ENCODE results near the gene UBASH3B. TPM values are rescaled to one million over a fixed set of nuclear protein-coding genes. Genes with fewer than 3 reads are reported as not detected.

The UBASH3B gene
- total RNA-seq, 1 donor from 2014 or later, result 8.5 TPM

DNA sequence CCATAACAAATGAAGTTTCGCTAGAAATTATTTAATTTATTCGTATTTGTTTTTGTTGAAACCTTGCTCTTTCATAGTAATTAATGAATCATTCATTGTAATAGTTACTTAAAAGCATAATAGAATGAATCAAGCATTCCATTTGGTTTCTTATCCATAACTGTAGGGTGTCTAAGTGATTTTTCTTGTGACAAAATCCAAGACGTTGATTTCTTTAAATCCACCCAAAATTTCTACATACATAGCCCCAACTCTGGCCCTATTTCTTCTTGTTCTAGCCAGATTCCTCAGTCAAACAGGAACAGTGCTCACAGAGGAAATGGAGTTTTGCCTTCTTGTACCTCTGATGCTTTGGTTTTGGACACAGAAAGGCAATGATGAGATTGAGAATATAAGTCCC, 25.5 kb downstream of the UBASH3B start:
- TF ChIP-seq CTCF (IDR thresholded peaks at IDR 0.05), result no peak
- intact Hi-C loops (cut with DNase I), result no loop called here
- Histone ChIP-seq H3K4me3 (no peak overlapping the region), H3K9me3 (no peaks in the 10 kb centered on the region), H3K4me1 (no peaks in the 10 kb centered on the region), H3K27me3 (no peaks in the 10 kb centered on the region), H3K27ac (no peak overlapping the region), H3K36me3 (no peaks in the 10 kb centered on the region)
- DNase-seq (ENCODE audit: low spot score in 2 of 2), result no peak

GRCh38 chr11:122681735-122682134, 26.2 kb downstream of the UBASH3B start:
- Histone ChIP-seq H3K36me3 (no peaks in the 10 kb centered on the region), H3K27me3 (no peaks in the 10 kb centered on the region), H3K9me3 (no peaks in the 10 kb centered on the region), H3K27ac (no peak overlapping the region), H3K4me1 (no peaks in the 10 kb centered on the region), H3K4me3 (no peak overlapping the region)
- DNase-seq (ENCODE audit: low spot score in 2 of 2), result no peak
- TF ChIP-seq CTCF (IDR thresholded peaks at IDR 0.05), result no peak
- intact Hi-C loops (cut with DNase I), result no loop called here

DNA sequence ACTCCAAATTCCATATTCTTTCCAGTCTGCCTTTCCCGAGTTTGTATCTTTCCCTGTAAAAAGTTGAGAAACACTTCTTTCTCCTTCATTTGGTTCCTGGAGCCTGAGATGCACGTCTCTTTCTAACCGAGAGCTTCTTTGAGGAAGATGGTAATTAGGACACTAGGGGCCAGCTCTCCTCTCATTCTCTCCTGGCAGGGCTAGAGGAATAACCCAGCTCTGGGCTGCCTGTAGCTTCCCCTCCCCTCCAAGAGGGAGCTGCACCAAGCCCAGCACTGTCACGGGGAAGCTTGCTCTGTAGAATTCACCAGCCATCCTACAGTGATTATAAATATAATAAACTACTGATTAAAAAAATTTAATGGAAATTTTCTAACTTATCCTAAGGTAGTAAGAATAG, 26.9 kb downstream of the UBASH3B start:
- no peaks in the 10 kb centered on the region for H3K9me3 ChIP-seq
- H3K27ac ChIP-seq, result no peak overlapping the region
- H3K4me1 ChIP-seq, result no peaks in the 10 kb centered on the region
- intact Hi-C loops (cut with DNase I), result no loop called here
- no peak for DNase-seq (ENCODE audit: low spot score in 2 of 2)
- TF ChIP-seq CTCF (IDR thresholded peaks at IDR 0.05), result no peak
- H3K36me3 ChIP-seq, result no peaks in the 10 kb centered on the region
- H3K4me3 ChIP-seq, result no peak overlapping the region
- H3K27me3 ChIP-seq, result no peaks in the 10 kb centered on the region

GRCh38 chr11:122685041-122685440, 29.5 kb downstream of the UBASH3B start:
- Histone ChIP-seq H3K9me3 (no peaks in the 10 kb centered on the region), H3K27me3 (no peaks in the 10 kb centered on the region), H3K27ac (no peak overlapping the region), H3K4me1 (no peaks in the 10 kb centered on the region), H3K4me3 (no peak overlapping the region), H3K36me3 (no peaks in the 10 kb centered on the region)
- DNase-seq (ENCODE audit: low spot score in 2 of 2), result no peak
- no peak for TF ChIP-seq CTCF (IDR thresholded peaks at IDR 0.05)
- intact Hi-C loops (cut with DNase I), result no loop called here

DNA sequence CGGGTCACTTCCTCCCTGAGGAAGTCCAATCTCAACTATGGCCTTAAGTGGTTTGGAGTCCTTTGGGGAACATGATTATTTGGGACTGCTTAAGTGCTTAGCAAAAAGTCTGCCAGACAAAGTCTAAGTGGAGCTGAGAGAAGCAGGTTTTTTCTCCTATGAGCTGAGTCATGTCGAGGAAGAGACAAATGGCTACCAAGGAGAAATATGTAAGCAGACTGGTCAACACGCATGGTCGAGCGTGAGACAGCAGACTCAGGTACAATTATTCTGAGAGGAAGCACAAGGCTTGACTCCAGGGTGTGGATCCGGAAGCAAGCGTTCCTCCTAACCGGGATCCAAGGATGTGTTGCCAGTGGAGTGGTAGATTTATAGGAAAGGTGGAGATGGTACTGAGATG, 30.6 kb downstream of the UBASH3B start:
- H3K4me1 ChIP-seq, result no peaks in the 10 kb centered on the region
- no peak for DNase-seq (ENCODE audit: low spot score in 2 of 2)
- no peak overlapping the region for H3K27ac ChIP-seq
- TF ChIP-seq CTCF (IDR thresholded peaks at IDR 0.05), result no peak
- intact Hi-C loops (cut with DNase I), result no loop called here
- no peaks in the 10 kb centered on the region for H3K36me3 ChIP-seq
- H3K4me3 ChIP-seq, result no peak overlapping the region
- no peaks in the 10 kb centered on the region for H3K9me3 ChIP-seq
- no peaks in the 10 kb centered on the region for H3K27me3 ChIP-seq

GRCh38 chr11:122690384-122690783, 34.9 kb downstream of the UBASH3B start:
- no peak for TF ChIP-seq CTCF (IDR thresholded peaks at IDR 0.05)
- intact Hi-C loops (cut with DNase I), result no loop called here
- H3K4me3 ChIP-seq, result no peak overlapping the region
- no peaks in the 10 kb centered on the region for H3K4me1 ChIP-seq
- no peaks in the 10 kb centered on the region for H3K27me3 ChIP-seq
- DNase-seq (ENCODE audit: low spot score in 2 of 2), result no peak
- no peak overlapping the region for H3K27ac ChIP-seq
- no peaks in the 10 kb centered on the region for H3K36me3 ChIP-seq
- H3K9me3 ChIP-seq, result no peaks in the 10 kb centered on the region
